KMS-11 (cell line): ENCODE data around the gene ZNF133.

ENCODE experiments used
- H2AFZ ChIP-seq: fragments of 200-600 bp; sonication (generic); 2 replicates; pipeline ENCODE4 v1.6.1; 2016; ENCODE audit warnings: antibody characterized with exemption, mixed run types, low read depth
- H3K27ac ChIP-seq: fragments of 200-600 bp; sonication (generic); 2 replicates; pipeline ENCODE4 v1.6.1; 2016; ENCODE audit warnings: mild to moderate bottlenecking, mixed run types
- H3K27me3 ChIP-seq: fragments of 200-600 bp; sonication (generic); 2 replicates; pipeline ENCODE4 v1.6.1; 2017; ENCODE audit warnings: mild to moderate bottlenecking, low read depth, mixed run types, moderate library complexity; ENCODE audit not compliant: insufficient read depth
- H3K36me3 ChIP-seq: fragments of 200-600 bp; sonication (generic); 2 replicates; pipeline ENCODE4 v1.6.1; 2017; ENCODE audit warnings: mild to moderate bottlenecking, mixed run types; ENCODE audit not compliant: insufficient read depth
- H3K4me1 ChIP-seq: fragments of 200-600 bp; sonication (generic); 2 replicates; pipeline ENCODE4 v1.6.1; 2016; ENCODE audit warnings: mild to moderate bottlenecking, low read depth, mixed run types; ENCODE audit not compliant: poor library complexity, severe bottlenecking
- H3K4me2 ChIP-seq: fragments of 200-600 bp; sonication (generic); 2 replicates; pipeline ENCODE4 v1.7.0; 2016; ENCODE audit warnings: mild to moderate bottlenecking, mixed run types
- H3K4me3 ChIP-seq: fragments of 200-600 bp; sonication (generic); IDR thresholded peaks from 2 replicates; pipeline ENCODE4 v1.6.1; 2017; ENCODE audit warnings: low read depth, low read length, mixed read lengths; ENCODE audit not compliant: insufficient read depth
- H3K79me2 ChIP-seq: fragments of 200-600 bp; sonication (generic); 2 replicates; pipeline ENCODE4 v1.6.1; 2016; ENCODE audit warnings: low read depth, mixed run types; ENCODE audit not compliant: insufficient read depth
- H3K9ac ChIP-seq: fragments of 200-600 bp; sonication (generic); 2 replicates; pipeline ENCODE4 v1.6.1; 2016; ENCODE audit warnings: mild to moderate bottlenecking, mixed run types
- H4K20me1 ChIP-seq: fragments of 200-600 bp; sonication (generic); 2 replicates; pipeline ENCODE4 v1.6.1; 2016; ENCODE audit warnings: mild to moderate bottlenecking, mixed run types; ENCODE audit not compliant: insufficient read depth
- CTCF ChIP-seq: fragments of 200-600 bp; sonication (generic); conservative IDR thresholded peaks from 2 replicates; pipeline ENCODE4 v1.6.1; 2017; ENCODE audit warnings: low read depth, mild to moderate bottlenecking, antibody characterized with exemption, low read length, moderate library complexity, mixed read lengths

ZNF133 gene

GRCh38 chr20:18363708-18364107 lies 75.4 kb downstream of the ZNF133 start:
- Histone ChIP-seq H3K27me3 (no peaks in the 10 kb centered on the region), H3K79me2 (no peaks in the 10 kb centered on the region), H3K27ac (no peak overlapping the region), H2AFZ (no peak overlapping the region), H4K20me1 (no peaks in the 10 kb centered on the region), H3K9ac (no peak overlapping the region), H3K4me1 (no peaks in the 10 kb centered on the region), H3K4me2 (no peak overlapping the region), H3K4me3 (no peak overlapping the region), H3K36me3 (no peaks in the 10 kb centered on the region)
- TF ChIP-seq CTCF, result no peak

- no peaks in the 10 kb centered on the region for H3K27me3 ChIP-seq
- no peak overlapping the region for H3K4me3 ChIP-seq
- H3K27ac ChIP-seq, result no peak overlapping the region
- H3K4me1 ChIP-seq, result no peaks in the 10 kb centered on the region
- no peaks in the 10 kb centered on the region for H3K79me2 ChIP-seq
- no peak for TF ChIP-seq CTCF
- H4K20me1 ChIP-seq, result no peaks in the 10 kb centered on the region
- no peak overlapping the region for H3K4me2 ChIP-seq
- no peaks in the 10 kb centered on the region for H3K36me3 ChIP-seq
- no peak overlapping the region for H3K9ac ChIP-seq
- H2AFZ ChIP-seq, result no peak overlapping the region
These were observed 76.4 kb downstream of the ZNF133 start for GRCh38 chr20:18364768-18365167.
